IPS DF 6.9 (cell line): Measurements from ENCODE around the gene MRPL14.

Source experiments
- DNase-seq: peaks from one replicate; pipeline ENCODE4 v3.0.0-alpha.2; 2013; ENCODE audit warnings: low read depth, low spot score
- H3K27ac ChIP-seq: one replicate; pipeline ENCODE4 v1.5.1; 2013; ENCODE audit warnings: low read length, control low read depth
- H3K27me3 ChIP-seq: 2 replicates; pipeline ENCODE4 v1.6.1; 2013; ENCODE audit warnings: mild to moderate bottlenecking, low read length; ENCODE audit not compliant: control insufficient read depth, insufficient read depth
- H3K36me3 ChIP-seq: 2 replicates; pipeline ENCODE4 v1.6.1; 2013; ENCODE audit warnings: low read length; ENCODE audit not compliant: control insufficient read depth, insufficient read depth
- H3K4me1 ChIP-seq: 2 replicates; pipeline ENCODE4 v1.6.1; 2013; ENCODE audit warnings: low read length; ENCODE audit not compliant: control insufficient read depth, insufficient read depth
- H3K4me3 ChIP-seq: 2 replicates; pipeline ENCODE4 v1.5.1; 2013; ENCODE audit warnings: mild to moderate bottlenecking, low read length
- H3K9me3 ChIP-seq: 2 replicates; pipeline ENCODE4 v1.6.1; 2013; ENCODE audit warnings: low read length, inconsistent platforms; ENCODE audit not compliant: control insufficient read depth, insufficient read depth
- WGBS: extraction: QIAGEN DNeasy Blood & Tissue Kit; methylation state at CpG from one replicate; pipeline ENCODE4 v1.1.7; 2013; ENCODE audit warnings: mixed read lengths, missing lambda C conversion rate; ENCODE audit not compliant: insufficient read length, insufficient coverage; 5-methylcytosine and 5-hydroxymethylcytosine counted together

Gene MRPL14

DNA sequence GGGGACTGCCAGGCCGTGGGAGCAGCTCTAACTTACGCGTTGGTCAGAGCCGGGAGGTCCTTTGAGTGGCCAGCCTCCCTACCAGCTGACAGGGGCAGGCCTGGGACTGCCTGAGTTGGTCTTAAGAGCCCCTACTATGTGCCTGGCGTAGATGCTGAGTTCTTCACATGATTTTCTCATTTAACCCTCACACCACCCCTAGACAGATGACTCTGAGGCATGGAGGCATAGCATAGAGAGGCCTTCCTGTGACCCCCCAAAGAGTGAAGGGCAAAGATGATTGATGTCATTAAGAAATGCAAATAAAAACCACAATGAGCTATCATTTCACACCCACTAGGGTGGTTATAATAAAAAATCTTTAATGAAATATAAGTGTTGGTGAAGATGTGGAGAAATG is 36.8 kb downstream of the MRPL14 start:
- no peaks in the 10 kb centered on the region for H3K4me1 ChIP-seq
- no peak overlapping the region for H3K27ac ChIP-seq
- DNase-seq: no peak
- WGBS: no CpG with 5 or more reads among the region's 5 CpGs
- H3K27me3 ChIP-seq: no peaks in the 10 kb centered on the region
- H3K36me3 ChIP-seq: peaks cover 4% of the 10 kb centered on the region; the same call in 1 of the 2 replicates
- H3K4me3 ChIP-seq: no peak overlapping the region
- no peaks in the 10 kb centered on the region for H3K9me3 ChIP-seq

DNA sequence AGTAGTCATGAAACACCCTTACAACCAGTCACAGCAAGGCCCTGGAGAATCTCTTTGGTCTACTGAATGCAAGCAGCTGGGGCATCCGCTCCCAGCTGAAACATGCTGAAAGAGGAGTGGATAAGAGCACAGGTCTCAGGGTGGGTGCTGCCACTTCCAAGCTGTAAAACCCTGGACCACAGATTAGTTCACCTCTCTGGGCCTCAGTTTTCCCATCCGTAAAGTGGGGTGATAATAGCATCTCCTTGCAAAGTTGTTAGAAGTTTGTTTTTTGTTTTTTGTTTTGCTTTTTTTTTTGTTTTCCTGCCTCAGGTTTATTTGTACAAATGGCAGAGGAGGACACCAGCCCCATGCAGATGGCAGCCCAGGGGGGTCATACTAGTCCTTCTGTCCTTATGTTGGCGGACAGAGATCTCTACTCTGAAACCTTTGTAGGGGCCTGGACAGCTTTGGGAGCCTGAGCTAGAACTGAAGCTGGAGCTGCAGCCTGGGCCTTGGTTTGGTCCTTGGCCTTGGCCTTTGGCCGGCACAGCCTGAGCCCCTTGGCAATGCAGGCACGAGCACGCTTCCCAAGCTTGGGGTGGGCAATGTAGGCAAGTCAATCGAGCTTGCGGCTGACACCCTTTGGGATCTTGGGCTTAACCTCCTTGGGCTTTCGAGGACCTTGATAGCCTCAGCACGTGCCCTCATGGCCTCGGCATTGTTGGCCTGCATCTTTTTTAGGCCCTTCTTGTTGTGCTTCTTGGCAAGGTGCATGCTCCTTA is 38.2 kb downstream of the MRPL14 start:
- no peak overlapping the region for H3K27ac ChIP-seq
- H3K36me3 ChIP-seq: peaks cover under 1% of the 10 kb centered on the region; the same call in 1 of the 2 replicates
- no peaks in the 10 kb centered on the region for H3K27me3 ChIP-seq
- H3K9me3 ChIP-seq: no peaks in the 10 kb centered on the region
- peaks cover 1% of the 10 kb centered on the region; the same call in 1 of the 2 replicates for H3K4me1 ChIP-seq
- no peak overlapping the region for H3K4me3 ChIP-seq
- no peak for DNase-seq
- no CpG with 5 or more reads among the region's 11 CpGs for WGBS

DNA sequence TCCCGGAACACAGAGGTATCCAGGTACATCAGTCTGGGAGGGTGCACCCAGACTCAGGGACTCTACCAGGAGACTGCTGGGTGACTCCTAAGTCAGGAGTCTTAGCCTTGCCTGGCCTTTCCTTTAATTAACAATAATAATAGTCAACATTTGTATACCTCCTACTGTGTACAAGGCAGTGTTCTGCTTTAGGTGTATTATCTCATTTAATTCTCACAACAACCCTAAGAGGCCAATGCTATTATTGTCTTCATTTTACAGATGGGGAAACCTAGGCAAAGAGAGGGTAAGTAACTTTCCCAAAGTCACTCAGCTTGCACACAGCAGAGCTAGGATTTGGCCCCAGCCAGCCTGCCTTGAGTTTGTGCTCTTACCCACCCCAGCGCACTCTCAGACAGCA is 39.6 kb downstream of the MRPL14 start:
- WGBS: no CpG with 5 or more reads among the region's 2 CpGs
- Histone ChIP-seq H3K27ac (no peak overlapping the region), H3K4me3 (no peak overlapping the region), H3K9me3 (no peaks in the 10 kb centered on the region), H3K4me1 (peaks cover 1% of the 10 kb centered on the region; the same call in 1 of the 2 replicates), H3K36me3 (no peaks in the 10 kb centered on the region), H3K27me3 (no peaks in the 10 kb centered on the region)
- no peak for DNase-seq

DNA sequence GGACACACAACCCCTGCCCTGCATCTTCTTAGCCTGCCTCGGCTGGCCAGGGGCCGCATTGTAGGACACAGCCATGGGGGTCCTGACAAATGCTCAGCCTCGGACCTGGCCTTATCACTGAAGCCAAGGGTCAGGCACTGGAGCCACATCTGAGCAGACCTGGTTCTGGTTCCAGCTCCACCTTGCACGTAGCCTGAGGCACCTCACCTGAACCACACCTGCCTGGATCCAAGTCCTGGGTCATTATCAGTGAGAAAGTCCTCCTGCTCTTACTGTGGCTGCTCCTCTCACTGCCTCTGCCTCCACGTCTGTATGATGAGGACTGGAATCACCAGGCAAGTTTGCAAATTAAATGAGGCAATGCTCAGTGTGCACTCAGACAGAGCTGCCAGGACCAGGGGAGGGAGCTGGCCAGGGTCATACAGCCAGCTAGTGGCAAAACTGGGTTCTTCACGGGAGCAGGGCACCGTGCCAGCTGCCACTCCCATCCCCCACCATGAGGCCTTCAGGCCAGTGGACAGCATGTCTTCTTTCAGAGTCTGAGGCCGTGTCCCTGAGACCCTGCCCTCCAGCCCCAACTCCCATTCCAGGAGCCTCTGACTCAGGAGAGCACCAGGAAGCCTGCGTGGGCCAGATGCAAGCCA is 40.2 kb downstream of the MRPL14 start:
- WGBS: no CpG with 5 or more reads among the region's 9 CpGs
- H3K36me3 ChIP-seq: no peaks in the 10 kb centered on the region
- H3K4me1 ChIP-seq: peaks cover 1% of the 10 kb centered on the region; the same call in 1 of the 2 replicates
- no peak for DNase-seq
- H3K27ac ChIP-seq: no peak overlapping the region
- H3K27me3 ChIP-seq: no peaks in the 10 kb centered on the region
- no peaks in the 10 kb centered on the region for H3K9me3 ChIP-seq
- no peak overlapping the region for H3K4me3 ChIP-seq

DNA sequence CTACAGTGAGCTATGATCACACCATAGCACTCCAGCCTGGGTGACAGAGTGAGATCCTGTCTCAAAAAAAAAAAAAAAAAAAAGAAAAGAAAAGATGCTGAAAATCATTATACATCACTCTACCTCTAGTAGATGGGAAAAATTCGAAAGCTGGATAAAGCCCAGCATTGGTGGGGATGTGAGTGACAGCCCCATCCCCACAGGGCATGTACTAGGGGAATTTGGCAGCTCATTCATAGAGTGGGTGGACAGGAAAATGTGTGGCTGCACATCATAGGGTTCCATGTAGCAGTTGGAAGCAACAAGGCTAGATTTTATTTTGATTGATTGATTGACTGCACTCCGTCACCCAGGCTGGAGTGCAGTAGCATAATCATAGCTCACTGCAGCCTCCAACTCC is 42.0 kb downstream of the MRPL14 start:
- Histone ChIP-seq H3K36me3 (no peaks in the 10 kb centered on the region), H3K4me1 (peaks cover 1% of the 10 kb centered on the region; the same call in 1 of the 2 replicates)
- no CpG with 5 or more reads among the region's 2 CpGs for WGBS

DNA sequence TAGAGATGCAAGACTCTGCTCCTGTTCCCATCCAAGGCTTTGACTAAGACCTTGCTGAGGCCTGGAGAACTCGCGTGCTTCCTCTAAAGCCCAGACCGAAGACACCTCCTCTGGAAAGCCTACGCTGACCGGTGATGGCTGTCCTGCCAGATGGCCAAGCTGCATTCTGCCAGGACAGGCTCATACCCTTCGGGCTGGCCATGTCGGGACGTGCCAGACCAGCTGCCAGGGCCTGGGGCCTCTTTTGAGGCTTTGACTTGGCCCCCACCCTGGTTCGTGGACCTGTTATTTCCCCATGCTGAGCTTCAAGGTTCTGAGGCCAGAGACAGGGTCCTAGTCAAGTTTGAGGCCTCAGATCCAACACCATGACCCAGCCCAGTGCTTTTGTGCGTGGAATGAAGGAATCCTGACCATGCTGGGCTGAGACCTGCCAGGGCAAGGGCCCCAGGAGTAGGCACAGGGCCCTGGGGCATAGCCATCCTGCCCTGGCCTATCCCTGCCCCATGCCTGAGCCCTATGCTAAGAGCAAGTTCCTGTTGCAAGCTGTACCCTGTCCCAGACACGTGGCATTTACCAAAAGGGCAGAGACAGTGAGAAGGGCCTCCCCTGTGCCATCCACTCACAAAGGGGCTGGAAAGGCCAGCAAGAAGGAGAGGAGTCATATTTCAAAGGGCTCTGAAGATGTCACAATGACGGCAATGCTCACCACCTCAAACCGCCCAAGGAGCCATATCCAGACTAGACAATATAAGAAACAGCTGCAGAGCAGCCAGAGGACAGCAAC is 42.8 kb downstream of the MRPL14 start:
- Histone ChIP-seq H3K9me3 (no peaks in the 10 kb centered on the region), H3K27me3 (no peaks in the 10 kb centered on the region), H3K4me3 (no peak overlapping the region), H3K4me1 (peaks cover 1% of the 10 kb centered on the region; the same call in 1 of the 2 replicates), H3K27ac (no peak overlapping the region), H3K36me3 (no peaks in the 10 kb centered on the region)
- DNase-seq: no peak
- no CpG with 5 or more reads among the region's 13 CpGs for WGBS

More for the DNA sequence above, 42.0 kb downstream of the MRPL14 start:
- Histone ChIP-seq H3K9me3 (no peaks in the 10 kb centered on the region), H3K27me3 (no peaks in the 10 kb centered on the region), H3K4me3 (no peak overlapping the region), H3K27ac (no peak overlapping the region)
- no peak for DNase-seq

DNA sequence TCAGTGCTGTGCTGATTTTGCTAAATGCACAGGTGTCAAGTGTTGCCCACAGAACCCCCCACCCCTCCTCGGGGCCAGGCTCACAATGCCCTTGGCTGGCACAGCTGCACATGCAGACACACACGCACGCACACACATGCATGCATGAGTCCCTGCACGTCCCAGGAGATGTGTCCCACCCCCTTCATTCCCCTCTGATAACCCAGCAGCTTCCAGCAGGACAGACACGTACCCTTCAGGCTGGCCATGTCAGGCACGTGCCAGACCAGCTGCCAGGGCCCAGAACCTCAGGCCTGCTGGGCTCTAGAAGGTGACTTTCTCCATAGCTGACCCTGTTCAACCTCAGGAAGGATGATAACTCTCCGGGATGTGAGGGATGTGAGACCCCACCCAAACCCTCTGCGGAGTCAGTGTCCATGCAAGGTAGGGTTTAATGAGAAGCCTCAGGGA is 44.4 kb downstream of the MRPL14 start:
- Histone ChIP-seq H3K4me3 (no peak overlapping the region), H3K27ac (no peak overlapping the region), H3K9me3 (no peaks in the 10 kb centered on the region), H3K27me3 (no peaks in the 10 kb centered on the region), H3K4me1 (peaks cover 1% of the 10 kb centered on the region; the same call in 1 of the 2 replicates), H3K36me3 (no peaks in the 10 kb centered on the region)
- no peak for DNase-seq
- WGBS: no CpG with 5 or more reads among the region's 8 CpGs

DNA sequence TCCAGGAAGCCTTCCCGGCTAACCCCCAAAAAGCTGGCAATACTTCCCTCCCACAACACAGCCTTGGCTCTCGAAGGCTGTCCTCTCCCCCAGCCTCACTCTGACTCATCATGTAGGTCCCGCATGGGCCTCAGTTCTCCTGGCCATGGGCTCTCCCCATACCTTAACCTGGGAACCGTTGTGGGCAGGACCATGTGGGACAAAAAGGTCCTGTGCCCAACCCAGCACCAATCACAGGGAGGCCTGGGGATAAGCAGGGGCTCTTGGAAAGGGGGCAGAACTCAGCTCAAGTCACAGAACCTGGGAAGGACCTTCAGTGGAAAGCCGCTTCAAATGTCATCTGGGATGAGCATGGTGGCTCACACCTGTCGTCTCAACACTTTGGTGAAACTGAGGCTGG is 45.5 kb downstream of the MRPL14 start:
- no CpG with 5 or more reads among the region's 6 CpGs for WGBS
- no peak for DNase-seq
- Histone ChIP-seq H3K36me3 (no peaks in the 10 kb centered on the region), H3K27ac (no peak overlapping the region), H3K9me3 (no peaks in the 10 kb centered on the region), H3K4me3 (no peak overlapping the region), H3K4me1 (peaks cover 4% of the 10 kb centered on the region), H3K27me3 (no peaks in the 10 kb centered on the region)

DNA sequence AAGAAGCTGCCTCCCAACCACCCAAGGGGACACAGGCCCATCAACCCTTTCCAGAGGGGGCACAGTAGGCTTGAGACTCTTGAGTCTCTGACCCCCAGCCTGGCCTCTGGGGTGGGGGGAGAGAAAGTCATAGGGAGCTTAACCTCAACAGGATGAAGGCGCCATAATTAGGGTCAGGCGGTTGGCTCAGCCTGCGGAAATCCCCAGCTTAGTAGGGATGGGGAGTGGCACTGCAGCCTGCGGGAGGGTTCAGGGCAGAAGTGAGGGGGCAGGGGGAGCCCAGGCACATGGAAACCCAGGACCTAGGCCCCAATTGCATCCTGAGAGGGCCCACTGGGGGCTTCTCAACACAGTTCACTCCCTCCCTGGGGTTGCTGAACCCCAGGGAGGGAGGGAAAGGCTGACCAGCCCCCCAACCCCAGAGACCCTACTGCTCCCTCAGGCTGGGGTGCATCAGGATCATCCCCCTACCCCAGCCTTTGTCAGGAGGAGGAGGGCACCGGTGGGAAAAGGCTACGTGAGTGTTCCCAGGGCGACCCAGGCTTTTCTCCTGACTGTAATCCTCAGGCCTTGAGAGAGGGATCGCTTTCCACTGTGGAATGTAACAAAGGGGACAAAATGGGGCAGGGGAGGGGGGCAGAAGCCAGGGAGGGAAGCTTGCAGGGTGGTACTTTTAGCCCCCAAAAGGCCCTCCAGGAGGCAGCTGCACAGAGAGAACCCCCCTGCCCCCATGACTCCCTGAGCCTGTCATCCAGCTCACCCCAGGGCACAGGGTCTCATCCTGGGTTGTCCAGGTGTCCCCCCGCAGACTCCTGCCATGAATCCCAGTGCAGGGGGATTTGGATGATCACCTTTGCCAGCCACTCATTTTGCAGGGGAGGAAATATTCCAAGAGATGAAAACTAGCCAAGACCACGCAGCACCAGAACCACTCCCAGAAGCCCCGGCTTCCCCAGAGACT is 46.4 kb downstream of the MRPL14 start:
- H3K4me1 ChIP-seq: peaks cover 4% of the 10 kb centered on the region

More for the DNA sequence above, 46.4 kb downstream of the MRPL14 start:
- no CpG with 5 or more reads among the region's 11 CpGs for WGBS
- H3K9me3 ChIP-seq: no peaks in the 10 kb centered on the region
- no peaks in the 10 kb centered on the region for H3K36me3 ChIP-seq
- H3K4me3 ChIP-seq: no peak overlapping the region
- no peaks in the 10 kb centered on the region for H3K27me3 ChIP-seq
- H3K27ac ChIP-seq: no peak overlapping the region
- no peak for DNase-seq
